GM23338 (cell line): ENCODE results near the gene SCAF8.

ENCODE experiments used
- CREB1 ChIP-seq: fragments of 250-450 bp; sonication (Bioruptor Pico); IDR thresholded peaks from 2 replicates; pipeline ENCODE4 v1.5.0; 2020; ENCODE audit warnings: low read depth, mild to moderate bottlenecking, moderate library complexity
- EZH2 ChIP-seq: fragments of 200-600 bp; sonication (generic); IDR thresholded peaks from one replicate; pipeline ENCODE4 v1.8.0; 2017; ENCODE audit warnings: antibody characterized with exemption, mild to moderate bottlenecking, low read depth; ENCODE audit not compliant: unreplicated experiment
- EZH2phosphoT487 ChIP-seq: fragments of 200-600 bp; sonication (generic); IDR thresholded peaks from one replicate; pipeline ENCODE4 v1.8.1; 2018; ENCODE audit warnings: antibody characterized with exemption; ENCODE audit not compliant: unreplicated experiment
- JUNB ChIP-seq: IDR thresholded peaks from one replicate; pipeline ENCODE4 v1.6.1; 2016; ENCODE audit warnings: antibody characterized with exemption; ENCODE audit not compliant: unreplicated experiment
- NANOG ChIP-seq: IDR thresholded peaks from 2 replicates; pipeline ENCODE4 v1.6.1; 2016; ENCODE audit warnings: antibody characterized with exemption, borderline replicate concordance
- POLR2AphosphoS5 ChIP-seq: IDR thresholded peaks from 2 replicates; pipeline ENCODE4 v1.6.1; 2016; ENCODE audit warnings: antibody characterized with exemption, low read depth
- STAT1 ChIP-seq: IDR thresholded peaks from one replicate; pipeline ENCODE4 v1.6.1; 2016; ENCODE audit warnings: antibody characterized with exemption; ENCODE audit not compliant: unreplicated experiment
- ZNF114 ChIP-seq: fragments of 250-450 bp; sonication (Bioruptor Pico); IDR thresholded peaks from 2 replicates; pipeline ENCODE4 v1.5.0; 2020; ENCODE audit warnings: mild to moderate bottlenecking, moderate library complexity
- TF ChIP-seq, protein P1 (sequence below), 2 experiments: fragments of 200-600 bp in 1 of 2; sonication (generic) in 1 of 2; conservative IDR thresholded peaks; 2 replicates each; pipeline versions ENCODE4 v1.5.1 to v1.6.1; 2016 to 2017; ENCODE audit warnings: antibody characterized with exemption in 2 of 2, low read depth in 2 of 2, mild to moderate bottlenecking in 2 of 2, moderate library complexity in 1 of 2
- TF ChIP-seq, protein P2 (sequence below): IDR thresholded peaks from 2 replicates; pipeline ENCODE4 v1.6.1; 2016; ENCODE audit warnings: antibody characterized with exemption
- TF ChIP-seq, protein P3 (sequence below): IDR thresholded peaks from one replicate; pipeline ENCODE4 v1.6.1; 2018; ENCODE audit warnings: antibody characterized with exemption; ENCODE audit not compliant: unreplicated experiment

DNA sequence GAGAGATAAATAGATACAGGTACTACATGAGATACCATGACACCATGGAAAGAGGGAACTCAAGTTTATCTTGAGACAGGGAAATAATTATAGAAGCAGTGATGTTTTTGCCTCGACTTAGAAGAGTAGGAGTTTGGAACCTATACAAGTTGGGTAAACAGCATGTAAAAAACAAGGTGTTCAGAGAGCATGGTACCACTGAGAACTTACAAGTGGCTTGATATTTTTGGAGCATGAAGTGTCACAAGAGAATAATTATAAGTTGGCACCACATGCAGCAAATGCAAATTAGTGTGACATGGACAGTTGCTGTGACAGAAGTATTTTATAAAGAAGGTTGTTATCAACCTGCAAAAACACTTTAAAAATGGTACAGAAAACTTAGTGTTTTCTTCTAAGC is 47.1 kb upstream of the SCAF8 start:
- TF ChIP-seq, protein P1, sequence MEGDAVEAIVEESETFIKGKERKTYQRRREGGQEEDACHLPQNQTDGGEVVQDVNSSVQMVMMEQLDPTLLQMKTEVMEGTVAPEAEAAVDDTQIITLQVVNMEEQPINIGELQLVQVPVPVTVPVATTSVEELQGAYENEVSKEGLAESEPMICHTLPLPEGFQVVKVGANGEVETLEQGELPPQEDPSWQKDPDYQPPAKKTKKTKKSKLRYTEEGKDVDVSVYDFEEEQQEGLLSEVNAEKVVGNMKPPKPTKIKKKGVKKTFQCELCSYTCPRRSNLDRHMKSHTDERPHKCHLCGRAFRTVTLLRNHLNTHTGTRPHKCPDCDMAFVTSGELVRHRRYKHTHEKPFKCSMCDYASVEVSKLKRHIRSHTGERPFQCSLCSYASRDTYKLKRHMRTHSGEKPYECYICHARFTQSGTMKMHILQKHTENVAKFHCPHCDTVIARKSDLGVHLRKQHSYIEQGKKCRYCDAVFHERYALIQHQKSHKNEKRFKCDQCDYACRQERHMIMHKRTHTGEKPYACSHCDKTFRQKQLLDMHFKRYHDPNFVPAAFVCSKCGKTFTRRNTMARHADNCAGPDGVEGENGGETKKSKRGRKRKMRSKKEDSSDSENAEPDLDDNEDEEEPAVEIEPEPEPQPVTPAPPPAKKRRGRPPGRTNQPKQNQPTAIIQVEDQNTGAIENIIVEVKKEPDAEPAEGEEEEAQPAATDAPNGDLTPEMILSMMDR (conservative IDR thresholded peaks at IDR 0.05; ENCODE audit: low read depth in 2 of 2), result no peak
- TF ChIP-seq STAT1 (no peak), EZH2 (no peak), POLR2AphosphoS5 (no peak), EZH2phosphoT487 (no peak), ZNF114 (no peak), CREB1 (no peak), NANOG (no peak), JUNB (no peak)
- TF ChIP-seq, protein P2, sequence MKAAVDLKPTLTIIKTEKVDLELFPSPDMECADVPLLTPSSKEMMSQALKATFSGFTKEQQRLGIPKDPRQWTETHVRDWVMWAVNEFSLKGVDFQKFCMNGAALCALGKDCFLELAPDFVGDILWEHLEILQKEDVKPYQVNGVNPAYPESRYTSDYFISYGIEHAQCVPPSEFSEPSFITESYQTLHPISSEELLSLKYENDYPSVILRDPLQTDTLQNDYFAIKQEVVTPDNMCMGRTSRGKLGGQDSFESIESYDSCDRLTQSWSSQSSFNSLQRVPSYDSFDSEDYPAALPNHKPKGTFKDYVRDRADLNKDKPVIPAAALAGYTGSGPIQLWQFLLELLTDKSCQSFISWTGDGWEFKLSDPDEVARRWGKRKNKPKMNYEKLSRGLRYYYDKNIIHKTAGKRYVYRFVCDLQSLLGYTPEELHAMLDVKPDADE, result no peak
- TF ChIP-seq, protein P3, sequence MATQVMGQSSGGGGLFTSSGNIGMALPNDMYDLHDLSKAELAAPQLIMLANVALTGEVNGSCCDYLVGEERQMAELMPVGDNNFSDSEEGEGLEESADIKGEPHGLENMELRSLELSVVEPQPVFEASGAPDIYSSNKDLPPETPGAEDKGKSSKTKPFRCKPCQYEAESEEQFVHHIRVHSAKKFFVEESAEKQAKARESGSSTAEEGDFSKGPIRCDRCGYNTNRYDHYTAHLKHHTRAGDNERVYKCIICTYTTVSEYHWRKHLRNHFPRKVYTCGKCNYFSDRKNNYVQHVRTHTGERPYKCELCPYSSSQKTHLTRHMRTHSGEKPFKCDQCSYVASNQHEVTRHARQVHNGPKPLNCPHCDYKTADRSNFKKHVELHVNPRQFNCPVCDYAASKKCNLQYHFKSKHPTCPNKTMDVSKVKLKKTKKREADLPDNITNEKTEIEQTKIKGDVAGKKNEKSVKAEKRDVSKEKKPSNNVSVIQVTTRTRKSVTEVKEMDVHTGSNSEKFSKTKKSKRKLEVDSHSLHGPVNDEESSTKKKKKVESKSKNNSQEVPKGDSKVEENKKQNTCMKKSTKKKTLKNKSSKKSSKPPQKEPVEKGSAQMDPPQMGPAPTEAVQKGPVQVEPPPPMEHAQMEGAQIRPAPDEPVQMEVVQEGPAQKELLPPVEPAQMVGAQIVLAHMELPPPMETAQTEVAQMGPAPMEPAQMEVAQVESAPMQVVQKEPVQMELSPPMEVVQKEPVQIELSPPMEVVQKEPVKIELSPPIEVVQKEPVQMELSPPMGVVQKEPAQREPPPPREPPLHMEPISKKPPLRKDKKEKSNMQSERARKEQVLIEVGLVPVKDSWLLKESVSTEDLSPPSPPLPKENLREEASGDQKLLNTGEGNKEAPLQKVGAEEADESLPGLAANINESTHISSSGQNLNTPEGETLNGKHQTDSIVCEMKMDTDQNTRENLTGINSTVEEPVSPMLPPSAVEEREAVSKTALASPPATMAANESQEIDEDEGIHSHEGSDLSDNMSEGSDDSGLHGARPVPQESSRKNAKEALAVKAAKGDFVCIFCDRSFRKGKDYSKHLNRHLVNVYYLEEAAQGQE, result no peak
